Activated CD8-positive, alpha-beta memory T cell treated with anti-CD3 and anti-CD28 coated beads, Interleukin-2, amount 50 U/mL, for 1 hour (primary cell): ENCODE results near the gene SPAG16.

Experiments
- DNase-seq: peaks from one replicate; pipeline ENCODE4 v3.0.0-alpha.2; 2020; ENCODE audit errors: extremely low read depth

Gene SPAG16

DNA sequence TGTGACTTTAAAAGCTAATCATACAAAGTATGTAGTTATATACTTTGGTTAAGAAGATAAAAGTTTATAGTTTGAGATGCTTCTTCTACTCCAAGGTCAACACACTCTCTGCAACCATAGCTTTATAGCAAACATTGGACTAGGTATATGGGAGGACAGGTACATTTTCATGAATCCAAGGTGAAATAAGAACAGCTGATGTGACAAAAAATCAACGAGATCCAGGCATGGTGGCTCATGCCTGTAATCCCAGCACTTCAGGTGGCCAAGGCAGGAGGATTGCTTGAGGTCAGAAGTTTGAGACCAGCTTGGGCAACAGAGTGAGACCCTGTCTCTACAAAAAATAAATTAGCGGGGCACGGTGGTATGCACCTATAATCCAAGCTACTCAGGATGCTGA lies 963.3 kb downstream of the SPAG16 start:
- DNase-seq: no peak

DNA sequence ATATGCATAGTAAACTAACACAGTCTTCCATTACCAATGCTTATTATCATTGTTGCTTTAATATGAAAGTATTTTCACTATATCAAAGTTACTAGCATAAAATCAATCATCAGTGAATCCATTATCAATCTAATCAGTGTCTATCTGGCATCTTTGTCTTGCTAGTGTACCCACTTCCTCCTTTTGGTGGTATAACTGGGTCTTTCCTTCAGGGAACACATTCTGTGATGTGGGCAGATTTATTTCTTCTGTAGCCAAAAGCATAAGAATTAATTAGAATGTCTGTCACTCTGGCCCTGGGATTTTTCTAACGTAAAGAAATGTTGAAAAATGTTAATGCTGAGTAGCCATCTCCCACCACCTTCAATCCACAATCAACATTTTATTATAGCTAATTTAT lies 970.8 kb downstream of the SPAG16 start:
- no peak for DNase-seq

DNA sequence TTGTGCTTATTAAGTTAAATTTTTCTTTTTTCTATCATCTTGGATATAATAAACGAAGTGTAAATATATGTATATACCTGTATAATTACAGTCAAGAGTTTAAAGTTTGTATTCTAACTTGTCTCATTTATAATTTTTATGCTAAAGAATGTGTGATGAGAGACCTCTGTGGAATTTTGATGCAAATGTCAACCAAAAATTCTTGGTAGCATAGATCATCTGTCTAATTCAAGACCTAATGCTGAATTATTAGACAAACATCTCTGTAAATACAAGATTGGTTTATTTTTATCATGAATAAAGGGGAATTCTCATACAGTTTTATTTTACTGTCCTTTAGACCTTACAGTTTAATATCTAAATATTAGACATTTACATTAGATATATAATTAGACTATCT lies 977.4 kb downstream of the SPAG16 start:
- no peak for DNase-seq

DNA sequence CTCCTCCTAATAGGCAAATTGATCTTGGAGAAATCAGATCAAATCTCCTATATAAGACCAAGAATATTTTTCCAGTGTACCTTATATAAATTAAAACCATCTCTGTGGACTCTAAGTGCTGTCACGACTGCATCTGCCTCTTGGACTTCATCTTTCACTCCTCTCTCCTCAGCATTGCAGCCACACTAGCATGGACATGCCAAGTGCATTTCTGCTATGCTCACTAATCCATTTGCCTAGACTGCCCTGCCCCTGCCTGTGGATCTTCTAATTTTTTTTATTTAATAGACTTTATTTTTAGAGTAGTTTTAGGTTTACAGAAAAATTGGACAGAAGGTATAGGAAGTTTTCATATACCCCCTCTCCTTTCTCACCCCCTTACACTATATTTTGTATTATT lies 979.9 kb downstream of the SPAG16 start:
- DNase-seq: no peak

DNA sequence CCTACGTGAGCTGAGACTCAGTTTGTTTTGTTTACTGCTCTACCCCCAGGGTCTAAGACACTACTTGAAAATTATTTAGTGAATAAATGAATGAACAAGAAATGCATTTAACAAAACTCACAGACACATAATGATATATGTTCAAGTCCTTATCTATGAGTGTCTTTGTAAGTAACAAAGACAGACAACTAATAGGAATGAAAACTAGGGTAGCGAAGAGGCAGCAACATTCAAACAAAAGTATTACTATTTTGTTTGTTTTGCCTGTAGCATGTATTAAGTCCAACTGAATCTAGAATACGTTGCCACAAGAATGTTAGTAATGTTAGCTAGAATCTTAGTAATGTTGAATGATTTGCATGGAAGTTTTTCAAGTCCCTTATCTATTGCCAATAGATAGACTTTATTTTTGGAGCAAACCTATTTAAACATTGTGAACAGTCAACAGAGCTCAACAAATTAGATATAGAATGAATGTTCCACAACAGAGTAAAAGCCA lies 981.8 kb downstream of the SPAG16 start:
- no peak for DNase-seq

DNA sequence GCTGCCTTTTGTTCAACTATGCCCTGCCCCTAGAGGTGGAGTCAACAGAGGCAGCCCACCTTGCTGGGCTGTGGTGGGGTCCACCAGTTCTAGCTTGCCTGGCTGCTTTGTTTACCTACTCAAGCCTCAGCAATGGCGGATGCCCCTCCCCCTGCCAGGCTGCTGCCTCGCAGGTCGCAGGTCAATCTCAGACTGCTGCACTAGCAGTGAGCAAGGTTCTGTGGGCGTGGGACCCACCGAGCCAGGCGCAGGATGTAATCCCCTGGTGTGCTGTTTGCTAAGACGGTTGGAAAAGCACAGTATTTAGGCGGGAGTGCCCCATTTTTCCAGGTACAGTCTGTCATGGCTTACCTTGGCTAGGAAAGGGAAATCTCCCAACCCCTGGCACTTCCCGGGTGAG lies 993.6 kb downstream of the SPAG16 start:
- DNase-seq: no peak

DNA sequence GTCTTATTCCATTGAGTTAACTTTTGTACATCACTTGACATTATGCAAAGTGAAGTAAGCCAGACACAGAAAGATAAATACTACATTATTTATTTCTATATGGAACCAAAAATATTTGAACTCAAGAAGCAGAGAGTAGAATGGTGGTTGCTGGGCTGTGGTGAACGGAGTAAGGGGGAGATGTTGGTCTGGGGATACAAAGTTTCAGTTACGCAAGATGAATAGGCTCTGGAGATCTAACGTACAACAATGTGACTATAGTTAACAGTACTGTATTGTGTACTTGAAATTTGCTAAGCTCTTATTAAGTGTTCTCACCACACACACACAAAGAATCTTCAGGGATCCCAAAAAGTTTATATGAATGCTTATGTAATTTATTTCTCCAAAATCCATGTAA lies 1001.7 kb downstream of the SPAG16 start:
- DNase-seq: no peak

DNA sequence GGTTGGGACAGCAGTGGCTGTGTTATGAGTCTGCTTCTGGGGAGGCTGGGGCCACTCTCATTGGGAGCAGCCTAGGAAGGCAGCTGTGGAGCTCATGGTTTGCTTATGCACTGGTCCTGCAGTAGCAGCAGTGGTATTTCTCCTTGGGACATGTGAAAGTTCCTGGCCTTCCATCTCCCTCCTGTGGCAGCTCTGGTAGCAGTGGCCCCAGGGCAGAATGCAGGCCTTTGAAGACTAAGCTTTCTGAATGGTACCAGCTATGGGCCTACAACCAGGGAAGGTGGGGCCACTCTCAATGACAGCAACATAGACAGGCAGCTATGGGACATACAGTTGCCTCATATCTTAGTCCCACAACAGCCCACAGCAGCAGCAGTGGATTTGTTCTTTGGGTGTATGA lies 1009.3 kb downstream of the SPAG16 start:
- DNase-seq: no peak

DNA sequence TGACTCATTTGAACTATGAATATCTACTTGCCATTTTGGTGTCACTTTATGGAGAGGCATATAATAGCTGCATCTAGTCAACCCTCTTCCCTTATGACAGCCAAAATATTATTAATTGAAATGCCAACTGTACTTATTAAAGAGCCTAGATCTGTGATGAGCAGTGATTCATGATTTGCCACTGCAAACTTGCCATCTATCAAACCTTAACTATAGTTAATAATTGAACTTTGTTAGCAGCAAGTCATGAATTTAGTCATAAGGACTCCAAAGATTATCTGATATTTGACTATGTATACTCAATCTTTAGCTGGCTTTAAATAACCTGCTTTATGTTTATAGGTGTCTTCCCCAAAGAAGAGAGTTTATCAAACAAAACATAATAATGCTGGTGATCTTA lies 1010.2 kb downstream of the SPAG16 start:
- DNase-seq: no peak

DNA sequence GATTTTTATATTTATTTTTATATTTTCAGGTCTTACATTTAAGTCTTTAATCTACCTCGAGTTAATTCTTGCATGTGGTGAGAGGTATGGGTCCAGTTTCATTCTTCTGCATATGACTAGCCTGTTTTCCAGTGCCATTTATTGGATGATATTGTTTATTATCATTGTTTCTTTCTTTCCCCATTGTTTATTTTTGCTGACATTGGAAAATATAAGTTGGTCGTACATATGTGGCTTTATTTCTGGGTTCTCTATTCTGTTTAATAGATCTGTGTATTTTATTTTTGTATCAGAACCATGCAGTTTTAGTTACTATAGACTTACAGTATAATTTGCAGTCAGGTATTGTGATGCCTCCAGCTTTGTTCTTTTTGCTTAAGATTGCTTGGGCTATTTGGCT lies 1013.2 kb downstream of the SPAG16 start:
- no peak for DNase-seq

DNA sequence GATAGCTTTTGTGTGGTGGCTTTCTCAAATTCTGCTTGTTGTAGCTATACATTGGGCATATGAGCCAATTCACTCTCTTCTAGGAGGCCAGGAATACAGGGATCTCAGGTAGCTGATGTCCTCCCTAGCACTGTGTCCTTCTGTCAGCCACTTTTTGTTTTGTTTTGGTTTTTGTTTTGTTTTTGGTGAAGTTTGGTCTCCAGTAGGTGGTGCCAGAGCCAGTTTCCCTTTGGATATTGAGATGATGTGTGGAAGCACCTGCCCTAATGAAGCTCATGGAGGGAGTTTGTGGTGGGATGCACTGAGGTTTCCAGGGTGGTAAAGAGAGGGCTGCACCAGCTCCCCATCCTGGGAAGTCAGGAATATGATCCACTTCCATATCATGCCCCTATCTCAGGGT lies 1026.1 kb downstream of the SPAG16 start:
- no peak for DNase-seq

DNA sequence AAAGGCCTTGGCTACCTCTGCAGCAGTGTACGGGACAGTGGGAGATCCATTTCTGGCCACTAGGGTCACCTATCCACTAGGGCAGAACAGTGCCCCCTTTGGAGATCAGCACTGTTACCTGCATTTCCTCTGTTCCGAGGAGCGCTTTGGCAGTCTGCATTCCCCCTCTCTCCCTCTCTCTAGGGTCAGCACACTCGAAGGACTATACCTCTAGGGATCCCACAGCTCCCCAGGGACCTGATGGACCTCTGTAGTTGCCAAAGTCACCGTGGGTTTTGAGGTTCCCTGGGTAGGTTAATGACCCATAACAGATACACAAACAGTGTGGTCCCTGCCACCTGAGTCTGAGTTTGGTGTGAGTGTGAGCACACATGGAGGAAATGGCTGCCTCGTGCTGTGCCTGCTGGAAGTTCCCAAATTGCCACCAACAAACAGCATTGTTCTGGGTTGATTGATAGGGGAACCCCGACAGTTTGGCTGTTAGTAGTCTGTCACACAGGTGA lies 1026.8 kb downstream of the SPAG16 start:
- DNase-seq: no peak

DNA sequence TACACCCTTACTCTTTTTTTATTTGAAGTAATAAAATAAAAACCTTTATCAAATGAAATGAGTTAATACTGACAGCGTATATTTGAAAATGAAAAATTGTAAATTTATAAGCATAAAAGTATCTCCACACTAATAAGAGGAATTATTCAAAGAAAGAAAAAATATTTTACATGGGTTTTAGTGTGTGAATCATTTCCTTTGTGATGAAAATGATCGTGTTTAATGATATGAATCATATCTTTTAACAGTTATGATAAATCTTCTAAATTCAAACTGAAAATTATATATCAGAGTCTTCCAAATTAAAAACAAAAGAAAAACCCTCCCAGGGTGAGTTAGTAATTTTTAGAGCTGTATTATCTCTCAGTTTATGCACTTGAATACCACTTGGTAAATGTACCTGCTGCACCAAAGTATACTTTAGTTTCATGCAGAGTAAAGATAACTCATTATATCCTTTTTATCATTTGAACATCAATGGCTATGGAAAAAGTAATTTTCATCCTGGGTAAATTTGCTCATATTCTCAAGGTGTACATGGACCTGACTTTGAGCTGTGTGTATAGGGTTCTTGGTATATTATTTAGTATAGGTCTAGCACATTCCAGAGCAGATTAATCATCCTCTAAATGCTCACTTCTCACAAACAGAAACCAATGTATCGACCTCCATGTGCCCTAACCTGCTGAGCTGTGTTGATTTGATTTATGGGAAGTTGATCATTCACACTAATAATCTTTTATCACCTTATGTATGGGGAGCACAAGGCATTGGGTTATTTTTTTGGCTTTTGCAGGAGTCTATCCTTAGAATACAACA lies 1027.9 kb downstream of the SPAG16 start:
- no peak for DNase-seq

DNA sequence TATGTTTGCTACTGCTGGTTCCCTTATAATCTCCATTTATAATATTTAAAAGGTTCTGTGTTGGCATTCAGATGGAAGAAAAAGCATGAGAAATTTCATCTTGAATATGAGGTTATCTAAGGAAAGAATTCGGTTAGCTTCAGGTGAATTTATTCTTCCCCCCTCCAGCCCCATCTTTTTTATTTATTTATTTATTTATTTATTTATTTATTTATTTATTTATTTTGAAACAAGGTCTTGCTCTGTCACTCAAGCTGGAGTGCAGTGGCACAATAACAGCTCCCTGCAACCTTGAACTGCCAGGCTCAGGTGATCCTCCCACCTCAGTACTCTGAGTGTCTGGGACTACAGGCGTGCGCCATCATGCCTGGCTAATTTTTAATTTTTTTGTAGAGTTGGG lies 1031.1 kb downstream of the SPAG16 start:
- DNase-seq: no peak

DNA sequence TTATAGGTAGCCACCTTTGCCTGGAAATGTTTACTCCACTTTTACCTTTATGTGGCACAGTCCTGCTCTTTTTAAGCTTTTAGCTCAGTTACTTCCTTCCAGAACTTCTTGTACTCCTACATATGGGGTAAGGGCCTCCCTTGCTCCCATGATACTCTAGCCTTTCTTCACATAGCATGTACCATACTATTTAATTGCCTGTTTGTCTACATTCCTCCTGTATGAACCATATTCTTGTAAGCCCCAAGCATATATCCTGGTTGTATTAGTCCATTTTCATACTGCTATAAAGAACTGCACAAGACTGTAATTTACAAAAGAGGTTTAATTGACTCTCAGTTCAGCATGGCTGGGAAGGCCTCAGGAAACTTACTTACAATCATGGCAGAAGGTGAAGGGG lies 1035.9 kb downstream of the SPAG16 start:
- DNase-seq: no peak

DNA sequence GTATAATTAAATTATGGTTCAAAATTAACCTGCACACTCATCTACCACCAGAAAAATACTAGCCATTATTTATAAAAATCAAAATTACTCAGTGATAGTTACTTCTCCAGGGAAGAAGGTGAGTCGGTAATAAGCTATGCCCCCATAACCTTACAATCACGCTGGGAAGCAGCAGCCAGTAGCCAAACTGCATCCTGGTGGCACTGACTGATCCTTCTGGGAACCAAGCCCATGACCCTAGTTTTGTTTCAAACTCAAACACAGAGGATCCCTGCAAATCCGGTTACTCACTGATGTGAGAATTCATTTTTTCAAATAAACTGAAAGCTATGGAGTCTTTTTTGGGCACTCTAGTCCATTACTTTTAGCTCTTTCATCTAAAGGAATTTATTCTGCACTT lies 1038.4 kb downstream of the SPAG16 start:
- no peak for DNase-seq

DNA sequence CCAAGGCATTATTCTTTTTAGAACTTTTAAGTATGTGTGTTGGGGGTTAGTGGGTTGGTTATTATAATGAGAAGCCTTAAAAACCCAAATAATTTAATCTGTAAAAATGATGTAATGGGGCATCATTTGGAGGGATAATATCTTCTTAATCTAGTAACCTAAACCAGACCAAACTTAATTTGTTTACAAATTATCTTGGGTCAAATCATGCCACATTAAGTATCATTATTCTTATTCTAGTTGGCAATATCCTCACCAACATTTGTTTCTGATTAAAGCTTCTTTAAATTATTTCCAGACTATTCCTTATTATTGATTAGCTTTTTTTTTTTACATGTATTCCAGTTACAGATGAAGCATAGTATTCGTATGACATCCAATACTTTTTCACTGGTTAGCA lies 1041.1 kb downstream of the SPAG16 start:
- DNase-seq: no peak

DNA sequence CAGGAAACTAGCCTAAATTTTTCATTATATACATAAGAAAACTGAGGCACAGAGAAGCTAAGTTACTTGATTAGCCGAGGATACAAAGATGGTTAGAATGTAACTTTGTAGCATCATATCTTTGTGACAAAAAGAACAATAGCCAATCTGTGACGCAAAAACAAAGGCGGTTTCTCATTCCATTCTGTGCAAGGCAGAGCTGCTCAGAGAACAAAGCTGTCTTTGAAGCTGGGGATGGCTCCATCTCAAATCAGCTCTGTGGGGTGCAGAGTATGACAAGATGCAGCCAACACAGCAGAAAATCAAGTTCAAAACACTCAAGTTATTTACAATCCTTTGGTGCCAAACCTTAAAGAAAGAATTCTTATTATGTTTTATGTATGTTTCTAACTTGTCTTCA lies 1044.7 kb downstream of the SPAG16 start:
- no peak for DNase-seq

DNA sequence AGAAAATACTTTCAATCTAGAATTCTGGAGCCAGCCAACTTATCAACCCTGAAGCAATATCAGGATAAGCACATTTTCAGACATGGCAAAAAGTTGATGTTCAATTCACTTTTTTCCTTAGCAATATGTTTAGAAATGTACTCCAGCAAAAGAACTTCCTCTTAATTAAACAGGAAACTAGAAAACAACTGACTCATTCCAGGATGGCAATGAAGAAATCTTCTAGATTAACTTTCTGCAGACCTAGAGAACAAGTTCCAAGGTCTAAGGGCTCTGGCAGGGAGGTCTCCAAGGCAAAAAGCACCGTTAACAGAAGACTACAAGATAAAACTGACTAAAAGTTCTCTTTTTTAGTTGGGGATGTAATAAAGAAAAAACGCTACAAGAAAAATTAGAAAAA lies 1057.4 kb downstream of the SPAG16 start:
- DNase-seq: no peak

DNA sequence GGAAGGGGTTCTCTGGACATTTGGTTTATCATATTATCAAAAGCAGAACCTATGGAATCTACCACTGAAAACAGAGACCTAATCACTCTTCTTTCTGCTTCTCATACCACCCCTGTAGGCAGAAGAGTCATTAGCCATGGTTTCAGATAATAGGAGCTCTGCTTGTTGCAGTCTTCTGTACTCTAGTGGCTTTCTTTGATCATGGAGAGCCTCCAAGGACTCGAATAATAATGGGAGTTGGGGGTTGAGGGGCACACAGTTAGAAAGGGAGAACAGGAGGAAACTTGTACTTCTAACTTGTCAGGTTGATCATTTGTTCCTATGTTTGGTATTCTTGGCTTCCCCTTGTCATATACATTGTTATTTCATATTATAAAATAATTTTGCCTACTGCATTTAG lies 1074.2 kb downstream of the SPAG16 start:
- DNase-seq: no peak

DNA sequence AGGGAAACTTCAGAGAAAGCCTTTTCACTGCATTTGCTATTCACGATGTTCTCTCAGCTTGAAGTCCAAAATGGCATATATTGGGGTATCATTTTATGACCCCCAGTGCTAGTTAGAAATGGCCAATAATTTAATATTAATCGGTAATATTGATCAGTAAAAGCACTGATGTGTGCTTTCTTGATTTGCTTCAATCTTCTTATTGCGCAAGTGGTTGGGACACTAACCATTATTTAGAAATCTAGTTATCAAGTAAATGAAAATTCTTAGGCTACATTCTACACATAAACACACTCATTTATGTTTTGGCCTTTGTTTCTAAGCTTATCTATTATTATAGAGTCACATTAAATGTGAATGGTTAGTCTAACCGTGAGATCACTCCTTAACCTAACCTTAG lies 1076.9 kb downstream of the SPAG16 start:
- no peak for DNase-seq

DNA sequence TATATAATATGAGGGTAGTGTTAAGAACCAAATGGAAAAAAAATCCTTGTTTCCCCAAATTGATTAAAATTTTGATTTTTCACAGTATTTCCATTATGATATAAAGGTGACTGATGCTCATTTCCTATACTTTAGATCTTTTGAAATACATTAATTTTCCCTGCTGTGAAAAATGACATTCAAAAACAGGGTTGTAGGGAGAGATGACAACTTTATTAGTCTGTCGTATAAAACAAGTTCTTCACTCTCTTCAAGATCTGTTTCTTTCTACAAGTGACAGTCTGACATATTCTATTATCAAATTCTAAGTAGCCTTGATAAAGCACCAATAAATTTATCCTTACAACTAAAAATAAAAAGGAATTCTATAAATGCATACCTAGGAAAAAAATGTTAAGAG lies 1081.3 kb downstream of the SPAG16 start:
- DNase-seq: no peak

DNA sequence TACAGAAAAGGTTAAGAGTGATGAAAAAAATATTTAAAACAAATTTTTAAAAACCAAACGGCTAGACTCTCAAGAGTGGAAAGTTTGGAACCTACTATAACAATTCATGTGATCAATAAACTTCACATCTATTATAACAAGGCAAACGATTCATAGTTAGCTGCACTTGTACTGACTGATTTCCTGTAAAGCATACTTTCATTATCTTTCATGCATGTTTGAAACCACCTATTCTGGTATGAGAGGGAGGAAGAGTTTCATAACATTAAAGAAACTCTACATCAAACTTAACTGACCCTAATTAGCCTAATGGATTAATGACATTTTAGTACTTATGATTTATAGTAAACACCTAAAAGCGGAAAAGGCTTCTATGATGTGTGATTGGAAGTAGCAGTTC lies 1082.9 kb downstream of the SPAG16 start:
- no peak for DNase-seq
